ENCODE results near the gene ZNF319. TPM values are rescaled to one million over a fixed set of nuclear protein-coding genes. Genes with fewer than 3 reads are reported as not detected.

Gene ZNF319
- total and polyA plus RNA-seq, 2 experiments from 2014 or later, result 1.7 to 10.0 TPM

- H3K9me2 ChIP-seq (ENCODE audit: insufficient read depth), result no peaks in the 10 kb centered on the region
- peaks cover 13% of the 10 kb centered on the region for H3K27me3 Mint-ChIP-seq (ENCODE audit: insufficient read depth, low read depth, poor library complexity)
- peak overlapping the region; percentile 96 for H3K4me3 ChIP-seq
- peaks cover 5% of the 10 kb centered on the region; the same call in 1 of the 2 replicates for H3K27me3 ChIP-seq (ENCODE audit: insufficient read depth)
- peak overlapping the region; percentile 87 for H3K4me2 ChIP-seq
- H3K4me1 Mint-ChIP-seq, result peaks cover 54% of the 10 kb centered on the region
- no peaks in the 10 kb centered on the region for H4K20me1 ChIP-seq (replicated peaks; ENCODE audit: insufficient read depth)
- H3K36me3 ChIP-seq (ENCODE audit: insufficient read depth), result no peaks in the 10 kb centered on the region; the same call in 1 of the 2 replicates
- DNase-seq (ENCODE audit: low spot score) (peak; percentile 77), ATAC-seq (peak; percentile 1)
- H3K27ac ChIP-seq (ENCODE audit: low read depth), result peak overlapping the region; percentile 76; the same call in 1 of the 2 replicates
- peak overlapping the region; percentile 82 for H2AFZ ChIP-seq
- H3K9me3 Mint-ChIP-seq, result no peaks in the 10 kb centered on the region
- peak; percentile 47; the same call in 1 of the 2 replicates for TF ChIP-seq POLR2AphosphoS5 (IDR thresholded peaks at IDR 0.05; ENCODE audit: low read depth)
- TF ChIP-seq, protein P1, sequence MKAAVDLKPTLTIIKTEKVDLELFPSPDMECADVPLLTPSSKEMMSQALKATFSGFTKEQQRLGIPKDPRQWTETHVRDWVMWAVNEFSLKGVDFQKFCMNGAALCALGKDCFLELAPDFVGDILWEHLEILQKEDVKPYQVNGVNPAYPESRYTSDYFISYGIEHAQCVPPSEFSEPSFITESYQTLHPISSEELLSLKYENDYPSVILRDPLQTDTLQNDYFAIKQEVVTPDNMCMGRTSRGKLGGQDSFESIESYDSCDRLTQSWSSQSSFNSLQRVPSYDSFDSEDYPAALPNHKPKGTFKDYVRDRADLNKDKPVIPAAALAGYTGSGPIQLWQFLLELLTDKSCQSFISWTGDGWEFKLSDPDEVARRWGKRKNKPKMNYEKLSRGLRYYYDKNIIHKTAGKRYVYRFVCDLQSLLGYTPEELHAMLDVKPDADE (IDR thresholded peaks at IDR 0.05), result no peak
- peaks cover 44% of the 10 kb centered on the region for H3K4me1 ChIP-seq (ENCODE audit: insufficient read depth)
- peaks cover 7% of the 10 kb centered on the region; the same call in 2 of the 3 replicates for H3K36me3 Mint-ChIP-seq (ENCODE audit: low read depth)
- H3K4me3 Mint-ChIP-seq, result peak overlapping the region; percentile 85
- H3K27ac Mint-ChIP-seq, result peak overlapping the region; percentile 89
- H3K79me2 ChIP-seq (replicated peaks; ENCODE audit: insufficient read depth), result peaks cover 27% of the 10 kb centered on the region
- peaks cover 7% of the 10 kb centered on the region; the same call in 1 of the 2 replicates for H3F3A ChIP-seq (replicated peaks; ENCODE audit: low read depth)
Observed at GRCh38 chr16:58024486-58025350, 24.2 kb upstream of the ZNF319 start.

DNA sequence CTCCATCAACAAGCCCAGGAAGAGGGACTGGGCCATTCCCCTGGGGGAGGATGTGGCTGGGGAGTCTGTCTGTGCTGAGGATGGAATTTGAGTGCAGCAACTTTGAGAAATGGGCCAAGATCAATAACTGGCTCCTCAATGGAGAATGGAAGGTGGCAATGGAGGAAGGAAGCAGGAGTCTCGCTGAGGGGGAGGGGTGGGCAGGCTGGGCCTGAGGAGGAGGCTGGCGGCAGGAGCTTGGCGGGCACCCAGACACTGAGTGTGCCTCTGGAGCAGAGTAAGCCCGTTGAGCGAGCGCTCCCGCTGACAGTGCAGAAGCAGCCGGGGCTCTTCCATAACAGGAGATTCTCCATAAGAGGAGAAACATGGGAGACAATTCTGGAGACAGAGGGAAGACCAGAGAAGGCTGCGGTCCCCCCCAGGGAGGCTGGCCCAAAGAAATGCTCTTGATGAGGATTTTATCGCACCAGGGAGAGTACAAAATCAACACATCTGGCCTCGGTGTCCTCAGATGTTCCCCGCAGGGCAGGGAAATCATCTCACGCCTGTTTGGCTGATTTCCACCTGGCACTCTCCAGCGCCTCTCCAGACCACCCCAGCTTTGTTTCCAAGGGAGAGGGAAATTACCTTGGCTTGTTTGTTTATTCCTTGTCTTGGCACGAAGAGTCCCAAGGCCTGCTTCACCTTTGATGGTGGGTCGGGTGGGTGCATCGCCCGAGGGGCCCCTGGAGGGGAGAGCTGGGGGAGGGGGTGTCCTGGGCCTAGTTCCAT is 22.3 kb upstream of the ZNF319 start:
- Histone ChIP-seq H3K4me3 (peak overlapping the region; percentile 13; the same call in 1 of the 2 replicates), H3K4me1 (ENCODE audit: insufficient read depth) (peaks cover 25% of the 10 kb centered on the region), H3K79me2 (replicated peaks; ENCODE audit: insufficient read depth) (peaks cover 8% of the 10 kb centered on the region; the same call in 1 of the 2 replicates), H2AFZ (no peak overlapping the region), H3K36me3 (ENCODE audit: insufficient read depth) (no peaks in the 10 kb centered on the region; the same call in 1 of the 2 replicates), H4K20me1 (replicated peaks; ENCODE audit: insufficient read depth) (no peaks in the 10 kb centered on the region), H3K27me3 (ENCODE audit: insufficient read depth) (peaks cover 5% of the 10 kb centered on the region; the same call in 1 of the 2 replicates), H3F3A (replicated peaks; ENCODE audit: low read depth) (peaks cover 7% of the 10 kb centered on the region; the same call in 1 of the 2 replicates), H3K4me2 (peak overlapping the region; percentile 87), H3K9me2 (ENCODE audit: insufficient read depth) (no peaks in the 10 kb centered on the region), H3K27ac (ENCODE audit: low read depth) (no peak overlapping the region)
- Mint-ChIP-seq H3K27ac (no peak overlapping the region), H3K27me3 (ENCODE audit: insufficient read depth, low read depth, poor library complexity) (peaks cover 10% of the 10 kb centered on the region), H3K9me3 (no peaks in the 10 kb centered on the region), H3K4me3 (peak overlapping the region; percentile 26; the same call in 1 of the 3 replicates), H3K36me3 (ENCODE audit: low read depth) (no peaks in the 10 kb centered on the region), H3K4me1 (peaks cover 37% of the 10 kb centered on the region)
- DNase-seq (ENCODE audit: low spot score) (peak; percentile 29), ATAC-seq (no peak)
- TF ChIP-seq EZH2phosphoT487 (IDR thresholded peaks at IDR 0.05; ENCODE audit: unreplicated experiment), result no peak
- TF ChIP-seq CREB1 (CRISPR knock-in tag; IDR thresholded peaks at IDR 0.05; ENCODE audit: low read depth), result no peak
- no peak for TF ChIP-seq STAT1 (IDR thresholded peaks at IDR 0.05; ENCODE audit: unreplicated experiment)
- TF ChIP-seq ZNF331 (CRISPR knock-in tag; IDR thresholded peaks at IDR 0.05; ENCODE audit: low read depth), result no peak
- no peak for TF ChIP-seq ZNF114 (CRISPR knock-in tag; IDR thresholded peaks at IDR 0.05)
- no peak for TF ChIP-seq REST (IDR thresholded peaks at IDR 0.05; ENCODE audit: unreplicated experiment)
- no peak for TF ChIP-seq POLR2AphosphoS5 (IDR thresholded peaks at IDR 0.05; ENCODE audit: low read depth)
- no peak for TF ChIP-seq CTCF (conservative IDR thresholded peaks at IDR 0.05; ENCODE audit: low read depth in 2 of 2)
- TF ChIP-seq EZH2 (IDR thresholded peaks at IDR 0.05; ENCODE audit: low read depth, unreplicated experiment), result no peak
- no peak for TF ChIP-seq JUNB (IDR thresholded peaks at IDR 0.05; ENCODE audit: unreplicated experiment)
- TF ChIP-seq, protein P1 (IDR thresholded peaks at IDR 0.05), result no peak
